ENCODE data around the gene PIP4K2A.
A peak's percentile ranks its signal among the peaks of the same experiment; 100 is the strongest.

The PIP4K2A gene

DNA sequence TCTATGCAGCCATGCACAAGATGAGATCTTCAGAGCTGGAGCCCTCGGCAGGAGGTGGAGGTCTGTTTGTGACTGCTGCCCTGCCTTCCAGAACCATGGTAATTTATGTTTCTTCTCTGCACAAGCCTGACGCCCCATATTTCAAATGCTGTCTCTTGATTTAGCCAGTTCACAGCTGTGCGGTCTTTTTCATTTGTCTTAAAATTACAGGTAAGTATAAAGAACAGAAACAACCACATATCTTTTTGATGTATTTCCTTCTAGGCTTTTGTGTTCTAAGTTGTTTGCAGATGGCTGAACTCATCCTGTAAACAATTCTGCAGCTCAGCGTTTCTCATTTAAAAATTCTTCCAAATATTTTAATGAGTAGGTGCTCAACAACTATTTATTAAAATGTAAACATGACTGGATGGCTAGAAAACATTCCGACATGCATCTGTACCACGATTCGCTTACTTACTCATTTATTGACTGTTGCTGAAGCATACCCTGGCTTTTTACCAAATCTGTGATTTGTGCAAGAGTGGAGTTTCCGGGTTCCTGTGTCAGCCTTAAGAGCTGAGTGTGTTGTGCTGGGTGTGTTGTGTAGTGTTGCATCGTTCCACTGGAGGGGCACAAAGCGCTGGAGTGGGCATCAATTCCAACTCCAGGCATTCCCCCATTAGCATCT lies 58.9 kb downstream of the PIP4K2A start:
- Histone ChIP-seq H3K4me1 (ENCODE audit: insufficient read depth, low read length, poor library complexity, severe bottlenecking) (peaks cover 59% of the 10 kb centered on the region), H2AFZ (ENCODE audit: low read length) (no peak overlapping the region), H3K9me2 (replicated peaks; ENCODE audit: low read depth, low read length) (no peaks in the 10 kb centered on the region), H3K9me3 (ENCODE audit: insufficient read depth, low read depth, low read length) (no peaks in the 10 kb centered on the region), H3K27me3 (ENCODE audit: insufficient read depth, low read length, poor library complexity, severe bottlenecking) (no peaks in the 10 kb centered on the region), H3K36me3 (ENCODE audit: insufficient read depth, low read length) (0 out of 2 replicates have a peak, but pooled peaks cover 2% of the 10 kb centered on the region), H3K9ac (ENCODE audit: low read depth, low read length, poor library complexity, severe bottlenecking) (no peak overlapping the region), H3K4me3 (ENCODE audit: low read length, poor library complexity, severe bottlenecking) (no peak overlapping the region), H3K4me2 (ENCODE audit: low read depth, low read length, poor library complexity, severe bottlenecking) (no peak overlapping the region), H4K20me1 (ENCODE audit: insufficient read depth, low read length, poor library complexity, severe bottlenecking) (peaks cover 59% of the 10 kb centered on the region), H3F3A (ENCODE audit: low read depth) (no peaks in the 10 kb centered on the region), H3K79me2 (ENCODE audit: insufficient read depth, low read length) (peaks cover 100% of the 10 kb centered on the region)
- TF ChIP-seq, protein P1, sequence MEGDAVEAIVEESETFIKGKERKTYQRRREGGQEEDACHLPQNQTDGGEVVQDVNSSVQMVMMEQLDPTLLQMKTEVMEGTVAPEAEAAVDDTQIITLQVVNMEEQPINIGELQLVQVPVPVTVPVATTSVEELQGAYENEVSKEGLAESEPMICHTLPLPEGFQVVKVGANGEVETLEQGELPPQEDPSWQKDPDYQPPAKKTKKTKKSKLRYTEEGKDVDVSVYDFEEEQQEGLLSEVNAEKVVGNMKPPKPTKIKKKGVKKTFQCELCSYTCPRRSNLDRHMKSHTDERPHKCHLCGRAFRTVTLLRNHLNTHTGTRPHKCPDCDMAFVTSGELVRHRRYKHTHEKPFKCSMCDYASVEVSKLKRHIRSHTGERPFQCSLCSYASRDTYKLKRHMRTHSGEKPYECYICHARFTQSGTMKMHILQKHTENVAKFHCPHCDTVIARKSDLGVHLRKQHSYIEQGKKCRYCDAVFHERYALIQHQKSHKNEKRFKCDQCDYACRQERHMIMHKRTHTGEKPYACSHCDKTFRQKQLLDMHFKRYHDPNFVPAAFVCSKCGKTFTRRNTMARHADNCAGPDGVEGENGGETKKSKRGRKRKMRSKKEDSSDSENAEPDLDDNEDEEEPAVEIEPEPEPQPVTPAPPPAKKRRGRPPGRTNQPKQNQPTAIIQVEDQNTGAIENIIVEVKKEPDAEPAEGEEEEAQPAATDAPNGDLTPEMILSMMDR (conservative IDR thresholded peaks at IDR 0.05; ENCODE audit: low read length): no peak
- TF ChIP-seq EZH2phosphoT487 (IDR thresholded peaks at IDR 0.05; ENCODE audit: borderline replicate concordance): no peak

DNA sequence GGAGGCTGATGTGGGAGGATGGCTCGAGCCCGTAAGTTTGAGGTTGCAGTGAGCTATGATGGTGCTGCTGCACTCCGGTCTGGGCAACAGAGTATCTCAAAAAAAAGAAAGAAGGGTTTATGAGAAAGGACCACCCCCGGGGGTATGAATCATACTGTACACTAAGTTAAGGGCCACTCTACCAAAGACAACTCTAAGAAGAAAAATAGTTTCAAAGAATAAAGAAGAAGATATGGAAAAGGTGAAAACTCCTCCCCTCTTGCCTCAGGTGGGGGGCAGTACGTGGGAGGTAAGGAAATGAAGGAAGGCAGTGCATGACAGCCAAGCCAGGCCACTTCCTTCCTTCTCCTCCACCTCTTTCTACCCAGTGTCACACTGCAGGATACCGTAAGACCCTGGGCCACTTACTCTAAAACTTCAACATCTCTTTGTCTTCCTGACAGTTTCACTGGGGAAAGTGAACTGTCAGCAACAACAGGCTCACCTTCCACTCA lies 61.3 kb downstream of the PIP4K2A start:
- no peaks in the 10 kb centered on the region for H3K9me3 ChIP-seq (ENCODE audit: insufficient read depth, low read depth, low read length)
- H3K27me3 ChIP-seq (ENCODE audit: insufficient read depth, low read length, poor library complexity, severe bottlenecking): no peaks in the 10 kb centered on the region
- no peak overlapping the region for H2AFZ ChIP-seq (ENCODE audit: low read length)
- peaks cover 75% of the 10 kb centered on the region for H3K4me1 ChIP-seq (ENCODE audit: insufficient read depth, low read length, poor library complexity, severe bottlenecking)
- no peaks in the 10 kb centered on the region for H3K9me2 ChIP-seq (replicated peaks; ENCODE audit: low read depth, low read length)
- H3K79me2 ChIP-seq (ENCODE audit: insufficient read depth, low read length): peaks cover 100% of the 10 kb centered on the region
- TF ChIP-seq EZH2phosphoT487 (IDR thresholded peaks at IDR 0.05; ENCODE audit: borderline replicate concordance): no peak
- TF ChIP-seq, protein P1 (conservative IDR thresholded peaks at IDR 0.05; ENCODE audit: low read length): no peak
- H4K20me1 ChIP-seq (ENCODE audit: insufficient read depth, low read length, poor library complexity, severe bottlenecking): peaks cover 69% of the 10 kb centered on the region
- peak overlapping the region; percentile 15 for H3K9ac ChIP-seq (ENCODE audit: low read depth, low read length, poor library complexity, severe bottlenecking)
- 0 out of 2 replicates have a peak, but pooled peaks cover 2% of the 10 kb centered on the region for H3K36me3 ChIP-seq (ENCODE audit: insufficient read depth, low read length)
- peak overlapping the region; percentile 51 for H3K4me2 ChIP-seq (ENCODE audit: low read depth, low read length, poor library complexity, severe bottlenecking)
- H3F3A ChIP-seq (ENCODE audit: low read depth): peaks cover 8% of the 10 kb centered on the region; the same call in 1 of the 2 replicates
- peak overlapping the region; percentile 37 for H3K4me3 ChIP-seq (ENCODE audit: low read length, poor library complexity, severe bottlenecking)

DNA sequence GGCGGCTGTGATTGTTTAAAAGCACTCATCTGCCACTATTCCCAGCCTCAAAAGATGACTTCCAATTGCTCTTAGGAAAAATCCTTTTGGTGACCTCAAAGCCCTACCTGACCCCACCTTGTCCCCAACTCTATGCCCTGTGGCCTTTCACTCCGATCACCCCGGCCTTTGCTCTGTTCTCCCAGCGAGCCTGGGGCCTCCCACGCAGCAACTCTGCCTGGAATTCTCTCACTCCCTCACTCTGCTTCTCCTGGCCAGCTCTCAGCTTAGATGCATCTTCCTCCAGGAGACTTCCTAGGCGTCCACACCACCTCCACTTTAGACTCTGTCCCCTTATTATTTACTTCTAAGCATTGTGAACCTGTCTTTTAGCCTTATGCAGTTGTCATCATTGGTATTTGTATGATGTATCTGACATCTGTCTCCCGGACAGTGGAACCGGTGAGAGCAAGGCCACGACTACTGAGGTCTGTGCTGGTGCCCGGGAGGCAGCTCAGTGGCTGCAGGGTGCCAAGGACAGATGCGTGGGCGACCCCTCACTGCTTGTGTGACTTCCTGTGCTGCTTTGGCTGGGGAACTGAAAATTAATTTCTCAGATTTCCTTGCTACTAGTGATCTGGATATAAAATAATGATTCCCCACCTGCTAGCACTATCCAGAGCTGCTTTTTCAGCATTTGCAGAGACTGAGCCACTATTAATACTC lies 63.0 kb downstream of the PIP4K2A start:
- H3K27me3 ChIP-seq (ENCODE audit: insufficient read depth, low read length, poor library complexity, severe bottlenecking): no peaks in the 10 kb centered on the region
- H3K9me3 ChIP-seq (ENCODE audit: insufficient read depth, low read depth, low read length): no peaks in the 10 kb centered on the region
- no peak overlapping the region for H2AFZ ChIP-seq (ENCODE audit: low read length)
- H3K4me1 ChIP-seq (ENCODE audit: insufficient read depth, low read length, poor library complexity, severe bottlenecking): peaks cover 82% of the 10 kb centered on the region
- H3F3A ChIP-seq (ENCODE audit: low read depth): peaks cover 8% of the 10 kb centered on the region; the same call in 1 of the 2 replicates
- peaks cover 74% of the 10 kb centered on the region for H4K20me1 ChIP-seq (ENCODE audit: insufficient read depth, low read length, poor library complexity, severe bottlenecking)
- H3K4me3 ChIP-seq (ENCODE audit: low read length, poor library complexity, severe bottlenecking): no peak overlapping the region
- no peaks in the 10 kb centered on the region for H3K9me2 ChIP-seq (replicated peaks; ENCODE audit: low read depth, low read length)
- H3K36me3 ChIP-seq (ENCODE audit: insufficient read depth, low read length): 0 out of 2 replicates have a peak, but pooled peaks cover 2% of the 10 kb centered on the region
- peaks cover 98% of the 10 kb centered on the region for H3K79me2 ChIP-seq (ENCODE audit: insufficient read depth, low read length)
- TF ChIP-seq, protein P1 (conservative IDR thresholded peaks at IDR 0.05; ENCODE audit: low read length): no peak
- no peak for TF ChIP-seq EZH2phosphoT487 (IDR thresholded peaks at IDR 0.05; ENCODE audit: borderline replicate concordance)
- H3K4me2 ChIP-seq (ENCODE audit: low read depth, low read length, poor library complexity, severe bottlenecking): peak overlapping the region; percentile 14
- H3K9ac ChIP-seq (ENCODE audit: low read depth, low read length, poor library complexity, severe bottlenecking): no peak overlapping the region

Measured in Loucy (cell line).